Measurements from ENCODE around the gene EFNA5.
"Not testable (repeated sequence)": the region's sequence is repeated elsewhere in the genome, so short reads cannot be mapped to it uniquely, and the experiment has no call there.

EFNA5 gene

GRCh38 chr5:107459605-107460004 is 211.1 kb downstream of the EFNA5 start:
- DNase-seq (ENCODE audit: low read depth, low spot score) = no peak

- no peak for DNase-seq (ENCODE audit: low read depth, low spot score)
Measured at GRCh38 chr5:107458322-107458721, 212.4 kb downstream of the EFNA5 start.

- no peak for DNase-seq (ENCODE audit: low read depth, low spot score)
Measured at GRCh38 chr5:107457881-107458280, 212.9 kb downstream of the EFNA5 start.

GRCh38 chr5:107457138-107457537 is 213.6 kb downstream of the EFNA5 start:
- no peak for DNase-seq (ENCODE audit: low read depth, low spot score)

GRCh38 chr5:107456281-107456715 is 214.4 kb downstream of the EFNA5 start:
- no peak for DNase-seq (ENCODE audit: low read depth, low spot score)

GRCh38 chr5:107455111-107455544 is 215.6 kb downstream of the EFNA5 start:
- no peak for DNase-seq (ENCODE audit: low read depth, low spot score)

GRCh38 chr5:107451827-107452226 is 218.9 kb downstream of the EFNA5 start:
- DNase-seq (ENCODE audit: low read depth, low spot score) = not testable (repeated sequence)

GRCh38 chr5:107451028-107451427 is 219.7 kb downstream of the EFNA5 start:
- no peak for DNase-seq (ENCODE audit: low read depth, low spot score)

- DNase-seq (ENCODE audit: low read depth, low spot score) = no peak
Measured at GRCh38 chr5:107450531-107450930, 220.2 kb downstream of the EFNA5 start.

GRCh38 chr5:107449369-107449768 is 221.4 kb downstream of the EFNA5 start:
- no peak for DNase-seq (ENCODE audit: low read depth, low spot score)

- DNase-seq (ENCODE audit: low read depth, low spot score) = no peak
Measured at GRCh38 chr5:107447587-107447986, 223.2 kb downstream of the EFNA5 start.

- DNase-seq (ENCODE audit: low read depth, low spot score) = no peak
Measured at GRCh38 chr5:107446972-107447371, 223.8 kb downstream of the EFNA5 start.

GRCh38 chr5:107444300-107444699 is 226.4 kb downstream of the EFNA5 start:
- DNase-seq (ENCODE audit: low read depth, low spot score) = no peak

- DNase-seq (ENCODE audit: low read depth, low spot score) = no peak
Measured at GRCh38 chr5:107443897-107444296, 226.8 kb downstream of the EFNA5 start.

- no peak for DNase-seq (ENCODE audit: low read depth, low spot score)
Measured at GRCh38 chr5:107442452-107442851, 228.3 kb downstream of the EFNA5 start.

- DNase-seq (ENCODE audit: low read depth, low spot score) = no peak
Measured at GRCh38 chr5:107439832-107440231, 230.9 kb downstream of the EFNA5 start.

- no peak for DNase-seq (ENCODE audit: low read depth, low spot score)
Measured at GRCh38 chr5:107437986-107438510, 232.7 kb downstream of the EFNA5 start.

GRCh38 chr5:107437154-107437553 is 233.6 kb downstream of the EFNA5 start:
- DNase-seq (ENCODE audit: low read depth, low spot score) = no peak

- DNase-seq (ENCODE audit: low read depth, low spot score) = no peak
Measured at GRCh38 chr5:107436201-107436600, 234.5 kb downstream of the EFNA5 start.

GRCh38 chr5:107435061-107435460 is 235.7 kb downstream of the EFNA5 start:
- DNase-seq (ENCODE audit: low read depth, low spot score) = no peak

GRCh38 chr5:107433646-107434045 is 237.1 kb downstream of the EFNA5 start:
- not testable (repeated sequence) for DNase-seq (ENCODE audit: low read depth, low spot score)

- DNase-seq (ENCODE audit: low read depth, low spot score) = no peak
Measured at GRCh38 chr5:107431998-107432397, 238.7 kb downstream of the EFNA5 start.

- no peak for DNase-seq (ENCODE audit: low read depth, low spot score)
Measured at GRCh38 chr5:107431536-107431935, 239.2 kb downstream of the EFNA5 start.

- DNase-seq (ENCODE audit: low read depth, low spot score) = no peak
Measured at GRCh38 chr5:107430071-107430625, 240.6 kb downstream of the EFNA5 start.
